BJ (cell line): ENCODE results near the gene ZNF580. TPM values are rescaled to one million over a fixed set of nuclear protein-coding genes. Genes with fewer than 3 reads are reported as not detected.

Source experiments
- CTCF ChIA-PET: fragments of 350-600 bp; formaldehyde crosslinking; extraction: SDS; loops from one replicate; lab custom pipeline; 2021; ENCODE audit warnings: antibody characterized with exemption, inconsistent platforms; lab: Yijun Ruan, JAX
- POLR2A ChIA-PET: fragments of 300-600 bp; sonication (Branson Sonifier 250); formaldehyde crosslinking; extraction: SDS; loops from one replicate; lab custom pipeline; 2021; ENCODE audit warnings: antibody characterized with exemption; lab: Charles Lee
- DNase-seq: peaks from one replicate; pipeline ENCODE4 v3.0.0-alpha.2; 2011; ENCODE audit warnings: low read depth
- H3K27me3 ChIP-seq: 2 replicates; pipeline ENCODE4 v1.6.0; 2011; ENCODE audit warnings: low read length; ENCODE audit not compliant: control insufficient read depth, insufficient read depth
- H3K36me3 ChIP-seq: 2 replicates; pipeline ENCODE4 v1.5.1; 2011; ENCODE audit warnings: low read length; ENCODE audit not compliant: control insufficient read depth, insufficient read depth
- H3K4me3 ChIP-seq: 2 replicates; pipeline ENCODE4 v1.5.1; 2011; ENCODE audit warnings: low read depth, mild to moderate bottlenecking, control low read depth, low read length
- CTCF ChIP-seq: IDR thresholded peaks from 2 replicates; pipeline ENCODE4 v1.5.1; 2011; ENCODE audit warnings: low read depth, mild to moderate bottlenecking, control low read depth, inconsistent platforms, low read length, moderate library complexity; ENCODE audit not compliant: insufficient read depth
- polyA plus RNA-seq: library from polyadenylated mRNA; depleted of rRNA; stranded (reverse); fragments of >200 nt; gene quantifications from 2 replicates; pipeline ENCODE4 v1.2.3, GENCODE V29; 2011

The ZNF580 gene
- polyA plus RNA-seq, 1 experiment = 12.2 TPM

- CTCF ChIA-PET = interaction anchor here (0.6 kb wide), 1 partner anchor 685 kb away, joined by 3 read pairs; no protein-coding TSS in a partner anchor
- peaks cover 48% of the 10 kb centered on the region for H3K36me3 ChIP-seq
These were observed 48.8 kb downstream of the ZNF580 start for GRCh38 chr19:55689411-55690108.

GRCh38 chr19:55690109-55690768 is 49.4 kb downstream of the ZNF580 start:
- CTCF ChIA-PET = no interaction called here
- POLR2A ChIA-PET = no interaction called here
- TF ChIP-seq CTCF = no peak

More at GRCh38 chr19:55689411-55690108, 48.8 kb downstream of the ZNF580 start:
- TF ChIP-seq CTCF = no peak
- H3K4me3 ChIP-seq = no peak overlapping the region
- DNase-seq = no peak
- POLR2A ChIA-PET = no interaction called here
- no peaks in the 10 kb centered on the region for H3K27me3 ChIP-seq

GRCh38 chr19:55690769-55691545 is 50.2 kb downstream of the ZNF580 start:
- ChIA-PET CTCF (no interaction called here), POLR2A (no interaction called here)
- no peak for DNase-seq
- no peak overlapping the region for H3K4me3 ChIP-seq
- no peak for TF ChIP-seq CTCF
- no peaks in the 10 kb centered on the region for H3K27me3 ChIP-seq
- H3K36me3 ChIP-seq = peaks cover 46% of the 10 kb centered on the region

More at GRCh38 chr19:55690109-55690768, 49.4 kb downstream of the ZNF580 start:
- no peak for DNase-seq
- Histone ChIP-seq H3K36me3 (peaks cover 49% of the 10 kb centered on the region), H3K4me3 (no peak overlapping the region), H3K27me3 (no peaks in the 10 kb centered on the region)

- Histone ChIP-seq H3K27me3 (no peaks in the 10 kb centered on the region), H3K4me3 (no peak overlapping the region), H3K36me3 (peaks cover 44% of the 10 kb centered on the region)
- DNase-seq = no peak
- CTCF ChIA-PET = no interaction called here
- no peak for TF ChIP-seq CTCF
- POLR2A ChIA-PET = no interaction called here
These were observed 51.0 kb downstream of the ZNF580 start for GRCh38 chr19:55691561-55692481.
